HG03139 (cell line): Measurements from ENCODE around the gene MRPS23.

Source experiments
- ATAC-seq: cut with Tn5 transposase; IDR thresholded peaks from one replicate; pipeline ENCODE4 v1.9.1; 2021; ENCODE audit not compliant: unreplicated experiment

The MRPS23 gene

GRCh38 chr17:57849874-57850754 lies at the start of gene MRPS23:
Gene MRPS23, minus strand, starts transcription at chr17:57850044. Its CDS starts 34 bp downstream, at chr17:57850010.
- ATAC-seq = peak; percentile 95

- no peak for ATAC-seq
These were observed 49.5 kb upstream of the MRPS23 start for GRCh38 chr17:57899391-57899790.

GRCh38 chr17:57898487-57899311 lies 48.9 kb upstream of the MRPS23 start:
- ATAC-seq = no peak

- ATAC-seq = no peak
These were observed 45.7 kb upstream of the MRPS23 start for GRCh38 chr17:57895382-57896060.

- ATAC-seq = no peak
These were observed 45.0 kb upstream of the MRPS23 start for GRCh38 chr17:57894848-57895247.

GRCh38 chr17:57892820-57893595 lies 43.2 kb upstream of the MRPS23 start:
- no peak for ATAC-seq

- ATAC-seq = no peak
These were observed 42.4 kb upstream of the MRPS23 start for GRCh38 chr17:57892146-57892819.

GRCh38 chr17:57890857-57891232 lies 41.0 kb upstream of the MRPS23 start:
- ATAC-seq = no peak

- ATAC-seq = no peak
These were observed 40.3 kb upstream of the MRPS23 start for GRCh38 chr17:57889892-57890856.

- no peak for ATAC-seq
These were observed 39.4 kb upstream of the MRPS23 start for GRCh38 chr17:57889252-57889651.

- no peak for ATAC-seq
These were observed 38.7 kb upstream of the MRPS23 start for GRCh38 chr17:57888311-57889216.

GRCh38 chr17:57887161-57887560 lies 37.3 kb upstream of the MRPS23 start:
- ATAC-seq = no peak

GRCh38 chr17:57886020-57886419 lies 36.2 kb upstream of the MRPS23 start:
- ATAC-seq = no peak

GRCh38 chr17:57885148-57885915 lies 35.5 kb upstream of the MRPS23 start:
- ATAC-seq = no peak

- no peak for ATAC-seq
These were observed 32.0 kb upstream of the MRPS23 start for GRCh38 chr17:57881783-57882351.

- no peak for ATAC-seq
These were observed 31.3 kb upstream of the MRPS23 start for GRCh38 chr17:57881143-57881542.

GRCh38 chr17:57880086-57880456 lies 30.2 kb upstream of the MRPS23 start:
- ATAC-seq = no peak
